Right lobe of liver (tissue), 4 donors: ENCODE measurements around the gene SARS1.

Experiments
- CTCF ChIP-seq, 4 donors: fragments of 200-600 bp in 3 of 4; fragments of 450-650 bp in 1 of 4; IDR thresholded peaks; one replicate each; pipeline versions ENCODE4 v1.5.1 to v1.8.0; 2016 to 2022; ENCODE audit warnings: antibody characterized with exemption in 4 of 4, mild to moderate bottlenecking in 2 of 4
- POLR2A ChIP-seq: fragments of 450-650 bp; IDR thresholded peaks from one replicate; pipeline ENCODE4 v1.6.1; 2017; ENCODE audit warnings: antibody characterized with exemption, mild to moderate bottlenecking
- donor health status: DM: no; HTN: no; CAD: no.
- donor health status: DM: no; HTN: no; CAD: no.
- donor health status: DM: no; HTN: yes; CAD: no.

- no peak for TF ChIP-seq CTCF (IDR thresholded peaks at IDR 0.05)
- TF ChIP-seq POLR2A = no peak
Measured at GRCh38 chr1:109186733-109187086, 27.0 kb upstream of the SARS1 start.
